HK-2 (cell line): ENCODE results near the gene PHOSPHO2.
"Not testable (repeated sequence)": the region's sequence is repeated elsewhere in the genome, so short reads cannot be mapped to it uniquely, and the experiment has no call there.

Experiments
- DNase-seq: peaks from one replicate; pipeline ENCODE4 v3.0.0-alpha.2; 2018; ENCODE audit not compliant: unreplicated experiment

Gene PHOSPHO2

GRCh38 chr2:169684135-169684565 lies 10.1 kb upstream of the PHOSPHO2 start:
- no peak for DNase-seq

DNA sequence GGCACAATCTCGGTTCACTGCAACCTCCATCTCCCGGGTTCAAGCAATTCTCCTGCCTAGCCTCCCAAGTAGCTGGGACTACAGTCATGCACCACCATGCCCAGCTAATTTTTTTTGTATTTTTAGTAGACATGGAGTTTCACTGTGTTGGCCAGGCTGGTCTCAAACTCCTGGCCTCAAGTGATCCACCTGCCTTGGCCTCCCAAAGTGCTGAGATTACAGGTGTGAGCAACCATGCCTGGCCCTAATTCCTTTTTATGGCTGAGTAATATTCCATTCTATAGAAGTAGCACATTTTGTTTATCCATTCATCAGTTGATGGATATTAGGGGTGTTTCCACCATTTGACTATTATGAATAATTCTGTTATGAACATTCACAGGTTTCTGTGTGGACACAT lies 9.6 kb upstream of the PHOSPHO2 start:
- not testable (repeated sequence) for DNase-seq

DNA sequence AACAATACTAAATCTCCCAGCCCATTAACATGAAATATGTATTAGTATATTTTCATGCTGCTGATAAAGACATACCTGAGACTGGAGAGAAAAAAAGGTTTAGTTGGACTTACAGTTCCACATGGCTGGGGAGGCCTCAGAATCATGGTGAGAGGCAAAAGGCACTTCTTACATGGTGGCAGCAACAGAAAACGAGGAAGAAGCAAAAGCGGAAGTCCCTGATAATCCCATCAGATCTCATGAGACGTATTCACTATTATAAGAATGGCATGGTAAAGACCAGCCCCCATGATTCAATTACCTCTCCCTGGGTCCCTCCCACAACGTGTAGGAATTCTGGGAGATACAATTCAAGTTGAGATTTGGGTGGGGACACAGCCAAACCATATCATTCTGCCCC lies 7.4 kb upstream of the PHOSPHO2 start:
- DNase-seq: not testable (repeated sequence)

- DNase-seq: not testable (repeated sequence)
Measured at GRCh38 chr2:169687943-169688342, 6.3 kb upstream of the PHOSPHO2 start.

GRCh38 chr2:169690958-169691357 lies 3.3 kb upstream of the PHOSPHO2 start:
- DNase-seq: no peak

DNA sequence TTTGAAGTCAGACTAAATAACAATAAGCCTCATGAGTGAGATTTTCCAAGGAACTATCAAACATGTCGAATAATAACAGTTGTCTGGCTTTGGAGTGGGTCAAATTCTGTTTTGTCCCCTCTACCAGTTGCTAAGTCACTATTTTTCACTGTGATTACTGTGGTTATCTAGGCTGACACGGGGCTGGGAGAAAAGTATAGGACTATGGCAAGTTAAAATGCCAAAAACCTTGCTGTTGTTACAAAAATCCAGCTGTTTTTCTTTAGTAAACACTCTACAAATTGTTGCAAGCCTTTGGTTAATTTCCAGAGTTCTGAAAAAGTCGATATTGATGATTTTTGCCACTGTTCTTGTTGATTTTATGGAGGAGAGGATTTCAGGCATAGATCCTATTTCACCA lies 1.6 kb upstream of the PHOSPHO2 start:
- DNase-seq: no peak

- DNase-seq: no peak
Measured at GRCh38 chr2:169693360-169693759, 909 bp upstream of the PHOSPHO2 start.

DNA sequence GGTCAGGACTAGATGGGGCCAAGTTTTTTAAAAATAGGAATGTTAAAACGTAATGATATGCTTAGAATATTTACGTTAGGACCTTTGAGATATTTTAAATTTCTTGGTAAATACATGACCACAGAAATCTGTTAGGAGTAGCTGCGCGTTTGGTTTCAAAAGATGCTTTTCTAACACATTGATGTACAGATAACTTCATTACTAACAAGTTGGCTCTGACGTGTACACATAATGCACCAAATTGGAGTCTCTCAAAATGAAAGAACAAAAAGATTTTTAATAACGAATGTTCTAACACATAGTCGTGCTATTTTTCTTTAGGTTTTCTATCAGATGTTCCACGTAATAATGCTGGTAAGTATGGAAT lies 608 bp downstream of the PHOSPHO2 start:
- no peak for DNase-seq

- no peak for DNase-seq
Measured at GRCh38 chr2:169696381-169696780, 2.1 kb downstream of the PHOSPHO2 start.

DNA sequence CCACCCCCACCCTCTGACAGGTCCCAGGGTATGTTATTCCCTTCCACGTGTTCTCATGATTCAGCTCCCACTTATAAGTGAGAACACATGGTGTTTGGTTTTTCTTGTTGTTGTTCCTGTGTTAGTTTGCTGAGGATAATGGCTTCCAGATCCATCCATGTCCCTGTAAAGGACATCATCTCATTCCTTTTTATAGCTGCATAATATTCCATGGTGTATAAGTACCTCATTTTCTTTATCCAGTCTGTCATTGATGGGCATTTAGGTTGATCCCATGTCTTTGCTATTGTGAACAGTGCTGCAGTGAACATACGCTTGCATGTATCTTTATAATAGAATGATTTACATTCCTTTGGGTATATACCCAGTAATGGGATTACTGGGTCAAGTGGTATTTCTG lies 4.9 kb downstream of the PHOSPHO2 start:
- not testable (repeated sequence) for DNase-seq

DNA sequence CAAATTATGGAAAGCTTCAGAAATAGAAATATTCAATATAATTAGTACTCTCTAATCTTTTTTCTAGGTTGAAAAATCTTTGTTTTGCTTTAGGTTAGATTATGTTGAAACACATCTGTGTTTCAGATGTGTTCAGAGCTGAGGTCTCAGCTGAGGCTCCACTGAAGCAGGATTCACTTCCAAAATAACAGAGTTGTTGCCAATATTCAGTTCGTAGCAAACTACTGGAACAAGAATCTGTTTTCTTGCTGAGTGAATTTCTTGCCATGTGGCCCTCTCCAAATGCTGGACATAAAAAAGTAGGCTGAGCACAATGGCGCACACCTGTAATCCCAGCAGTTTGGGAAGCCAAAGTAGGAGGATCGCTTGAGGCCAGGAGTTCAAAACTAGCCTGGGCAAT lies 8.7 kb downstream of the PHOSPHO2 start:
- DNase-seq: no peak

DNA sequence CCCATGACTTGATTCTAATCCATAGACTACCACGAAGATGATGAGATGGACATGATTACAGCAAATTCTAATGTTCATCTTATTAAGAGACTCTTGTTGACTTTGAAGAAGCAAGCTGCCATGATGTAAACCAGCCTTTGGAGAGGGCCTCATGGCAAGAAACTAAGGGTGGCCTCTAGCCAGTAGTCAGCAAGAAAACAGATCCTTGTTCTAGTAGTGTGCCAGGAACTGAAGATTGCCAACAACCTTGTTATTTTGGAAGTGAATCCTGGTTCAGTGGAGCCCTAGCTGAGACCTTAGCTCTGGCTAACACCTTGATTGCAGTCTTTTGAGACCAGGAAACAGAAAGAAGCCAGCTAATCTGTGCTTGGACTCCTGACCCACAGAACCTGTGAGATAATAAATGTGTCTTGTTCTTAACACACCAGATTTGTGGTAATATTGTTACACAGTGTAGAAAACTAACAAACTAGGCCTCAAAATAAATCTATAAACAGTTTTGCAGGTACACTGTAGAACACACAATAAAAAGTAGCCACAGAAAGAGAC lies 10.0 kb downstream of the PHOSPHO2 start:
- no peak for DNase-seq

DNA sequence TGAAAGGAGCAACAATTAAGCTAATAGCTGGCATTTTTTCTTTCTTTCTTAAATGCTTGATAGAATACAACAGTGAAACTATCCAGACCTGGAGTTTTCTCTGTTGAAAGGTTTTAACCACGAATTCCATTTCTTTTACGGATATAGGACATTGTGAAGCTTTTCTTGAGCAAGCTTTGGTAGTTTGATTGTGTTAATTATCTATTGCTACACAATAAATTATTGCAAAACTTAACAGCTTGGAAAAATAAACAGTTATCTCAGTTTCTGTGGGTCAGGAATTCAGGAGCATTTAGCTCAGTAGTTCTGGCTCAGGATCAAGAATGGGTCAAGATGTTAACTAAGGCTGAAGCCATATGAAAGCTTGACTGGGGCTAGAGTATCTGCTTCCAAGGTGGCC lies 11.7 kb downstream of the PHOSPHO2 start:
- no peak for DNase-seq

DNA sequence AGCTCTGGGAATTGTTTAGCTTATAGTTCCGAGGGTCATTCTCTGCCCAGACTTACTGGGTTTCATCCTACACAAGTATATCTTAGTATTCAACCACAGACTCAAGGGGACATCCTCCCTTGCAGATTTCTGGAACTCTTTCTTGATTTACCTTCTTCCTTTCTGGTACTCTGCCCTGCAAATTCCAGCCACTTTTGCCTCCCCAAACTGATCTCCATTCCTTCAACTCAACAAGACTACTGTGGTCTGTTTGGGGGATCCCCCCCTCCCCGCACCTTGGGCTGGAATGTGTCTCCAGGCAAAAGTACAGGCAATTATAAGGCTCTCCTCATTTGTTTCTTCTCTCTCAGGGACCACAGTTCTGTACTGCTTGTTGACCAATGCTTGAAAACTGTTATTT lies 13.4 kb downstream of the PHOSPHO2 start:
- DNase-seq: no peak

DNA sequence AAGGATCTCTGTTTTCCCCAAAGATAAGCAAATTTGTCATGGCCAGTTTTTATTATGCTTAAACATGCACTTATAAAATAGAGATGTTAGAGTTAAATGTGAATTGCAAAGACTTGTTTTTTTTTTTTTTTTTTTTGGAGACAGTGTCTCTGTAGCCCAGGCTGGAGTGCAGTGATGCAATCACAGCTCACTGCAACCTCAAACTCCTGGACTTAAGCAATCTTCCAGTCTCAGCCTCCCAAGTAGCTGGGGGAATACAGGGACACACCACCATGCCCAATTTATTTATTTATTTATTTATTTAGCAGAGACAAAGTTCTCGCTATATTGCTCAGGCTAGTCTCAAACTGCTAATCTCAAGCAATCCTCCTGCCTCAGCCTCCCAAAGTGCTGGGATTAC lies 15.1 kb downstream of the PHOSPHO2 start:
- no peak for DNase-seq

- no peak for DNase-seq
Measured at GRCh38 chr2:169709981-169710380, 15.7 kb downstream of the PHOSPHO2 start.

DNA sequence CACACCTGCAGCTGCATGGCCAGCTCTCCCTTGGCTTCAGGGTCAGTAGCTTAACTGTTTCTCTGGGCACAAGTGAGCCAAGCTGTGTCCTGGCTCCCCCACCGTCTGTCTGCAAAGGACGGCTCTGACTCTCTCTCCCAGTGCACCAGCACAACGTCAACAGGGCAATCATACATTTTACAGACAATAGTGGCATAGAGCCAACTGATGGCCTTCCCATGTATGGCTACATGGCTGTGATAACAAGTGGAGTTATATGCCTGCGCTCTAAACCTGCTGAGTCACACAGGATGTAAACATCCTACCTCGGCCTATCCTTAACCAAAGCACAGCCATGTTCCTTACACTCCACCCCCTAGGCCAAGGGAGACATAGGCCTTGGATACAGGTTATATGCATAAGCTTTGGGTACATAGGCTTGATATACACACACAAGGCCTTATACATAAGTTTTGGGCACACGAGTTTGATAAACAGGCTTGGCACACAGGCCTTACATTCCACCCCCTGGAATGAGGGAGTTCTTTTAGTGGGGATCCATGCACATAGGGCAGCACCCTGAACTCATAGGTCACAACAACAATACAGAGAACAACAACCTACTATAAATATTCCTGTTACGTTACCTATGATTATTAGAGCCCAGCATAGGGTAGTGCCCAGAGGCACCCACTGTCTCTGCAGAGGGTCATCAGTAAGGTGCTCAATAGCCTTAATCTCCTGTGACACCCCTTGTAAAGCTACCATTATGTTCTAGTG lies 17.7 kb downstream of the PHOSPHO2 start:
- no peak for DNase-seq

- no peak for DNase-seq
Measured at GRCh38 chr2:169712791-169713227, 18.5 kb downstream of the PHOSPHO2 start.

DNA sequence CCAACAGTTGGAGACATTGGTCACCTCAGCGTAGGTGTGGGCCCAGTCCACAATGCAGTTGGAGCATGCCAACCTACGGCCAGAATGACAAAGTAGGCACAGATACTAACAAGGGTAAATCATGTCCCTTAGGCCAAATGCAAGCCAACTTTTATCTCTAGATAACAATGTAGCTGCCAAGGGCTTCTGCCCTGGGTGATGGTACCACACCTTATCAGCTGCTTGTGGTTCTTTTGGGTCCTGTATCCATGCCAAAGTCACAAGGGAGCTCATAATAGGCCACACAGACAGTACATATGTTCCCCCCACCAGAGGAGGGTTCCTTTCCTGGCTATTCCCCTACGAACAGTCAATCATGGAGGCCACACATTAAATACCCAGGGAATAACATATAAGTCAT lies 19.1 kb downstream of the PHOSPHO2 start:
- no peak for DNase-seq

DNA sequence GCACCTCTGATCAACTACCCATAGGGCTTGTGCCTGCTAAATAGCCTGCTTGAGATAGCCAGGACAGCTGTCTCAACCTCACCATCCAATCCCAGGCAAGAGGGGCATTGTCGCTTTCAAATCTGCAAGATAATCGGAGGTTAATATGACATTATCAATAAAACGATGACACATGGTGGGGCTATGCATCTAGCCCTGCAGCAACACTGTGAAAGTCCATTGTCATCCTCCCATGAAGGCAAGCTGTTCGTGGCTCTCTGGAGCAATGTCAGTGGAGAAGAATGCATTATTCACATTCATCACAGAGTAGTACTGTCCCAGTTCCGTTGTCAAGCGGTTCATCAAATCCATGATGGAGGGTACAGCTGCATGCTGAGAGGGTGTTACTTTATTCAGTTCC lies 20.4 kb downstream of the PHOSPHO2 start:
- DNase-seq: no peak

DNA sequence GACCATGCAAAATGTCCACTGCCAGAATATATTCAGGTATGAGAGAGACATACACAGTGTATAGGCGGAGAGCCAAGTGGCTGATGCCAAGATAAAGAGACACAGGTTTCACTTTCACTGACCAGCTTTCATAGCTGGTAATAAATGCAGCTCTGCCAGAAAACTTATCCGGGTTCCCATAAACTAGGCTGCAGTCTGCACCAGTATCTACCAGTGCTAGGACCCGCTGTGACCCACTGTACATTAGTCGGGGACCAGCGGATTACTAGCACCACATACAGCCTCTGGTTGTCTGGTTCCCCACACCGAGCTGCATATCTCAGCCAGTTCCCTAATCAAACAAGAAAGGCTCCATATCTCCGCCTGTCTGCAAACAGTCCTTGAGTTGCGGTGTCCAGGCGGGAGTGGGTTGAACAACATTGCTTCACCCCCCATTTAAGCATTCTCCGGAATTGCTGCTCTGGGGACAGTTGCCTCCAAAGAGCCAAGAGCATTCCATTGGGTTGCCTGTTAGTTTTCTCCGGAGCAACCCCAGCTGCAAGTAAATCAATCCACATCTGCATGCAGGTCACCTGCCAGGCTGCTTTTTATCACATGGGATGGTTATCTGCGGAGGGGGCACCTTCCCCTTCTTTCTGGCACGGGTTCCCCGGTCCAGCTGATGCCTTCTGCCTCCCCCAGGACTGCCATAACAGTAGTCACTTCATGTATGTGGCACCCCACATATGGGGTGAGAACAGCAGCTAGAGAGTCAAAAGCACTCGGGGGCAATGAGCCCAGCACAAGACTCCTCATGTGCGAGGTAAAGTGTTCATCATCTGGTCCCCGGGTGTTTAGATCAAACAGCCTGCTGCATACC lies 21.3 kb downstream of the PHOSPHO2 start:
- no peak for DNase-seq

DNA sequence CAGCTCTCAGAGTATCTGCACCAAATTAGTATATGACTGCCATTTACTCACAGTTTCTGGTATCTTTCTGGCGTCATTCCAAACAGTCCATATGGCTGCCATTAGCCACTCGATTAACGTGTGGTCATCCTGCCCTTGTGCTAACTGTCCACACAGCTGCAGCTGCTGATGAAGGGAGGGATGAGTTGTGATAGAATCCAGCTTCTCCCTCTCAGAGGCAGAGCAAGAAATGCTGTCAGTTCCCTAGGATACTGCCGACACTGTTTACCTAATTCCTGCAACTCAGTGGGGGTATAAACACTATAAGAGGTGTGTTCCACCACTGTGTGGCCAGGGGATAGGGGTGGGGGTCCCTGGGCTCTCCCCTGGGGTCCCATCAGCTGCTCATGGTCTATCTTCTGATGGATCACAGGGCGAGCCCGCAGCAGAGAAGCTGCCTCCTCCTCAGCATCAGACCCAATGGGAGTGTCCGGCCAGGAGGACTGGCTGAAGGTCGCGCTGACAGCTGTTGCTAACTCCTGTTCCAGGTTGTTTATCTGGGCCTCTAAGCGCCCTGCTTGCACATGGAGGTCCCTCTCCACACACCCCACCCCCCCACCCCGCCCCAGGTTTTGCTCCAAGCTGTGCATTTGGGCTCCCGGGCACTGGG lies 22.1 kb downstream of the PHOSPHO2 start:
- no peak for DNase-seq
